ENCODE measurements around the gene HSPA4L.

HSPA4L gene

DNA sequence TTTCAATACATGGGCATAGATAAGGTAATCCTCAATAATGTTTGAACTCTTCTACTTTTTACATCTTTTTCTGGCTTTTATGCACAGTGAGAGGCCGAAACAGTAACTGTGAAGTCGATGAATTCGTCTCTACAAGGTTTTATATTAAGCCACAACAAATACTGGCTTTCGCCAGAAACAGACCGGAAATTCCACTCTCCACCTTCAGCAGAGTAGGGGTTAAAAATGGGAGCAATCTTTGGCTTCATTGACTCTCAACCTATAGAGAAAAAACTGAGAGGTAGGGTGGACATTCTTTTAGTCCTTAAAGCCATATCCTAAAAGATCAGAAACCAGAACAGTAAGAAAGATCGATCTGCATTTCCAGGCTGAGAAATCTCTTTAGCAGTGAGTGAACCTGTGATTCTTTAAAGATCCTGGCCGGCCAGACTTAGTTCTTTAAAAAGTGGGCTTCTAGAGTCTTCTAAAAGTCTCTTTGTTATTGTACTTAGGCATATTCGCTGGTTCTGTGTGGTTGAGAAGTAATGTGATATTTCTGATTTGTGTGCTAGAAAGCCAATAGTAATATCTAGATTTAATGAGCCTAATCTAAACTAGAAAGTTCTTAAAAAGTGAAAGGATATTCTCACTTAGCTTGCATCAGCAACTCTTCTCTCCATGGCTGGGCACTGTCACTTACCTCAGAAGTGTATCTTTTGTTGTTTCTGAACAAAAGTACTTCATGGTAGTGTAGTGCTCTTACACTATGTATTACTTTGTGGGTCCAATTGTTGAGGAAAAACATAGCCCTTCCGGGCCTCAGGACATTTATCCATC lies 2.0 kb downstream of the HSPA4L start:
- TF ChIP-seq, protein P1, sequence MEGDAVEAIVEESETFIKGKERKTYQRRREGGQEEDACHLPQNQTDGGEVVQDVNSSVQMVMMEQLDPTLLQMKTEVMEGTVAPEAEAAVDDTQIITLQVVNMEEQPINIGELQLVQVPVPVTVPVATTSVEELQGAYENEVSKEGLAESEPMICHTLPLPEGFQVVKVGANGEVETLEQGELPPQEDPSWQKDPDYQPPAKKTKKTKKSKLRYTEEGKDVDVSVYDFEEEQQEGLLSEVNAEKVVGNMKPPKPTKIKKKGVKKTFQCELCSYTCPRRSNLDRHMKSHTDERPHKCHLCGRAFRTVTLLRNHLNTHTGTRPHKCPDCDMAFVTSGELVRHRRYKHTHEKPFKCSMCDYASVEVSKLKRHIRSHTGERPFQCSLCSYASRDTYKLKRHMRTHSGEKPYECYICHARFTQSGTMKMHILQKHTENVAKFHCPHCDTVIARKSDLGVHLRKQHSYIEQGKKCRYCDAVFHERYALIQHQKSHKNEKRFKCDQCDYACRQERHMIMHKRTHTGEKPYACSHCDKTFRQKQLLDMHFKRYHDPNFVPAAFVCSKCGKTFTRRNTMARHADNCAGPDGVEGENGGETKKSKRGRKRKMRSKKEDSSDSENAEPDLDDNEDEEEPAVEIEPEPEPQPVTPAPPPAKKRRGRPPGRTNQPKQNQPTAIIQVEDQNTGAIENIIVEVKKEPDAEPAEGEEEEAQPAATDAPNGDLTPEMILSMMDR (IDR thresholded peaks at IDR 0.05; ENCODE audit: extremely low read depth, missing control alignments): no peak
- no peak for DNase-seq (ENCODE audit: low spot score)

DNA sequence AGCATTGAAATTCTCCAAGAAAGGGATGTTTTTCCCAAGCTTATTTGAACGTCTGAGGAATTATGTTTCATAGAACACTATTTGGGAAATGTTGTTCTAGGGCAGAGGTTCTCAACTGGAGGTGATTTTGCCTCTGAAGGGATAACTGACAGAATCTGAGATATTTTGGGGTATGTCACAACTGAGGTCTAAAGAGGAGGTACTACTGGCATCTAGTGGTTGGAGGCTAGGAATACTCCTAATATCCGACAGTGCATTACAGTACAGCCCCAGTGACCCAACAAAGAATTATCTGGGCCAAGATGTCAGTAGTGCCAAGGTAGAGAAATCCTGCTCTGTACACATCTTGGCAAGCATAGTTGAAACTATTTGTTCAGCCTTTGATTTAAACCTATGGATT lies 6.4 kb downstream of the HSPA4L start:
- DNase-seq (ENCODE audit: low spot score): no peak
- TF ChIP-seq, protein P1 (IDR thresholded peaks at IDR 0.05; ENCODE audit: extremely low read depth, missing control alignments): no peak

DNA sequence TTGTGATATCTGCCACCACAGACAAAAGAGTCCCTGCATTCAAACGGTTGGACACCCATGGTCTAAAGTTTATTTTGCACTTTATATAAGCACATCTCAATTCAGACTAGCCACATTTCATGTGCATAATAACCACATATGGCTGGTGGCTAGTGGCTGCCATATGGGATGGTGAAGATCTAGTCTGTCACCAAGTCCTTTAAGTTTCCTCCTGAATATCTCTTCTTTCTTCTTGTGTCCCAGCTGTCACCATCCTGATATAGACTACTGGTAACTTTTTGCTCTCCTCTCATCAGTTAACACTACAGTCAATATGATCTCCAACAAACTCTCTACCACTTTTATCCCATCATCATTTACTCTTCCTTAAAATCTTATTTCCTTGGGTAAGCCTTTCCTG lies 9.3 kb downstream of the HSPA4L start:
- no peak for DNase-seq (ENCODE audit: low spot score)
- TF ChIP-seq, protein P1 (IDR thresholded peaks at IDR 0.05; ENCODE audit: extremely low read depth, missing control alignments): no peak

- TF ChIP-seq, protein P1 (IDR thresholded peaks at IDR 0.05; ENCODE audit: extremely low read depth, missing control alignments): no peak
- DNase-seq (ENCODE audit: low spot score): no peak
Observed at GRCh38 chr4:127793528-127793927, 11.4 kb downstream of the HSPA4L start.

DNA sequence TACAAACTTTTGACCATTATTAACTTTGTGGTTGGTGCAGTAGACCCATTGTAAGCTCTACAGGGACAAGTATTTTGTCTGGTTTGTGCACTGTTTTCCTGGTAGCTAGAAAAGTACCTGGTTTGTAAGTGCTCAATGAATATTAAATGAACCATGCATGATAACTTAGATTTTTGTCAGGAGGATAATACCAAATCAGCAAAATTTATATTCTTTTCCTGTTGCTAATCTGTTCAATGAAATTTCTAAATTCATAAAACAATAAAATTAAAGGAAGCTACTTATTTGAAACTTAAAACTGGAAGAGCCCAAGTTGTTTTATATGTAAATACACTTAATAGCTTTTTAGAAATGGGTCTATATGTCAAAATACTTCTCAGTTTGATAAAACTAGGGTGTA lies 17.6 kb downstream of the HSPA4L start:
- no peak for DNase-seq (ENCODE audit: low spot score)
- TF ChIP-seq, protein P1 (IDR thresholded peaks at IDR 0.05; ENCODE audit: extremely low read depth, missing control alignments): no peak

DNA sequence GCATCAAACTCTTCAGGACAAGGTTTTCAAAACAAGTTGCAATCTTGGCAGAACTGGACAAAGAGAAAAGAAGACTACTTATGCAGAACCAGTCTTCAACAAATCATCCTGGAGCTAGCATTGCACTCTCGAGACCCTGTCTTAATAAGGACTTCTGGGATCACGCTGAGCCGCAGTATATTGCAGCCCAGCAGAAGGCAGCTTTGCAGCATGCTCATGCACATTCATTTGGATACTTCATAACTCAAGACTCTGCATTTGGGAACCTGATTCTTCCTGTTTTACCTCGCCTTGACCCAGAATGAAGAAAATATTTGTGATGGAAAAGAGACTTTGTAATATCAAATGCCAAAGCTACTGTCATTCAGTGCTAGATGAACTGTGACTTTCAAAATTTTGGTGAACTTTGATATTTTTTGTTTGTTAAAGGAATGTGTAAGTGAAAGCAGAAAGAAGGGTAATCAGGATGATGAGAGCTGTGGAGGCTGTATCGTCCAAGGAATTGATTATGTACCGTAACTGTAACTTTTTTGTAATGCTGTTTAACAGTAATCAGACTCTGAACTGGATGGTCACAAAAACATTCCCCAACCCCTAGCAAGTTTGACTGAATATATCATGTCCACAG lies 27.2 kb downstream of the HSPA4L start:
- TF ChIP-seq, protein P1 (IDR thresholded peaks at IDR 0.05; ENCODE audit: extremely low read depth, missing control alignments): no peak
- DNase-seq (ENCODE audit: low spot score): no peak

- TF ChIP-seq, protein P1 (IDR thresholded peaks at IDR 0.05; ENCODE audit: extremely low read depth, missing control alignments): no peak
- no peak for DNase-seq (ENCODE audit: low spot score)
Observed at GRCh38 chr4:127810551-127810950, 28.4 kb downstream of the HSPA4L start.

All from GM20000 (cell line).